ENCODE data around the gene MCRIP1.

The MCRIP1 gene

GRCh38 chr17:81833160-81833920 is at the start of gene MCRIP1:
TSS of gene MCRIP1 (minus strand) at chr17:81833291. CDS start at chr17:81824506, 8,785 bp downstream.
- peak; percentile 79 to 93 (median 85) for DNase-seq (ENCODE audit: low read depth in 3 of 3, low spot score in 1 of 3)

GRCh38 chr17:81879121-81879520 is 46.0 kb upstream of the MCRIP1 start:
- DNase-seq (ENCODE audit: low read depth in 3 of 3, low spot score in 1 of 3): no peak

GRCh38 chr17:81878294-81878693 is 45.2 kb upstream of the MCRIP1 start:
- no peak for DNase-seq (ENCODE audit: low read depth in 3 of 3, low spot score in 1 of 3)

GRCh38 chr17:81877569-81877968 is 44.5 kb upstream of the MCRIP1 start:
- no peak for DNase-seq (ENCODE audit: low read depth in 3 of 3, low spot score in 1 of 3)

- DNase-seq (ENCODE audit: low read depth in 3 of 3, low spot score in 1 of 3): peak; percentile 90 to 93 (median 93)
These were observed 38.5 kb upstream of the MCRIP1 start for GRCh38 chr17:81871387-81872230.

- no peak for DNase-seq (ENCODE audit: low read depth in 3 of 3, low spot score in 1 of 3)
These were observed 37.9 kb upstream of the MCRIP1 start, which contains the start of gene ARHGDIA for GRCh38 chr17:81870981-81871386. TSS of gene ARHGDIA (minus strand) at chr17:81871337. CDS start at chr17:81869930, 1,407 bp downstream.

- no peak for DNase-seq (ENCODE audit: low read depth in 3 of 3, low spot score in 1 of 3)
These were observed 37.3 kb upstream of the MCRIP1 start for GRCh38 chr17:81870131-81870980.

- DNase-seq (ENCODE audit: low read depth in 3 of 3, low spot score in 1 of 3): no peak
These were observed 36.4 kb upstream of the MCRIP1 start for GRCh38 chr17:81869221-81870130.

GRCh38 chr17:81868674-81869220 is 35.7 kb upstream of the MCRIP1 start:
- no peak for DNase-seq (ENCODE audit: low read depth in 3 of 3, low spot score in 1 of 3)

- DNase-seq (ENCODE audit: low read depth in 3 of 3, low spot score in 1 of 3): no peak
These were observed 35.0 kb upstream of the MCRIP1 start for GRCh38 chr17:81867991-81868673.

- DNase-seq (ENCODE audit: low read depth in 3 of 3, low spot score in 1 of 3): no peak
These were observed 34.3 kb upstream of the MCRIP1 start for GRCh38 chr17:81867170-81867990.

GRCh38 chr17:81866440-81867169 is 33.5 kb upstream of the MCRIP1 start:
- no peak for DNase-seq (ENCODE audit: low read depth in 3 of 3, low spot score in 1 of 3)

- no peak for DNase-seq (ENCODE audit: low read depth in 3 of 3, low spot score in 1 of 3)
These were observed 32.8 kb upstream of the MCRIP1 start for GRCh38 chr17:81865733-81866439.

- DNase-seq (ENCODE audit: low read depth in 3 of 3, low spot score in 1 of 3): no peak
These were observed 32.3 kb upstream of the MCRIP1 start for GRCh38 chr17:81865358-81865732.

- no peak for DNase-seq (ENCODE audit: low read depth in 3 of 3, low spot score in 1 of 3)
These were observed 31.0 kb upstream of the MCRIP1 start for GRCh38 chr17:81863833-81864768.

GRCh38 chr17:81863123-81863675 is 30.1 kb upstream of the MCRIP1 start:
- DNase-seq (ENCODE audit: low read depth in 3 of 3, low spot score in 1 of 3): no peak

Data from stimulated activated CD4-positive, alpha-beta T cell treated with anti-CD3 and anti-CD28 coated beads, TNF-alpha, amount 100 ng/mL, for 1 hour (primary cell).